SW 1271 (cell line): ENCODE data around the gene KLC4.
"Not testable (repeated sequence)": the region's sequence is repeated elsewhere in the genome, so short reads cannot be mapped to it uniquely, and the experiment has no call there.

Source experiments
- DNase-seq, 2 experiments: peaks; one replicate each; lab custom pipeline; 2025; lab: John Stamatoyannopoulos, UW

KLC4 gene

GRCh38 chr6:43093436-43094289, 34.2 kb downstream of the KLC4 start:
- no peak for DNase-seq

- no peak for DNase-seq
Observed at GRCh38 chr6:43095939-43096338, 36.5 kb downstream of the KLC4 start.

GRCh38 chr6:43096451-43097097, 37.1 kb downstream of the KLC4 start:
- no peak for DNase-seq

- DNase-seq, result no peak
Observed at GRCh38 chr6:43097098-43097489, 37.7 kb downstream of the KLC4 start.

GRCh38 chr6:43097502-43097901, 38.1 kb downstream of the KLC4 start:
- DNase-seq, result no peak

- DNase-seq, result no peak
Observed at GRCh38 chr6:43101497-43101896, 42.1 kb downstream of the KLC4 start.

GRCh38 chr6:43103253-43103876, 43.9 kb downstream of the KLC4 start:
- no peak for DNase-seq

- no peak for DNase-seq
Observed at GRCh38 chr6:43105538-43106222, 46.2 kb downstream of the KLC4 start.

- DNase-seq, result no peak
Observed at GRCh38 chr6:43107344-43108062, 48.1 kb downstream of the KLC4 start.

GRCh38 chr6:43113431-43114260, 54.2 kb downstream of the KLC4 start:
- no peak for DNase-seq

- no peak for DNase-seq
Observed at GRCh38 chr6:43115365-43115764, 55.9 kb downstream of the KLC4 start.

- DNase-seq, result not testable (repeated sequence)
Observed at GRCh38 chr6:43117466-43117865, 58.0 kb downstream of the KLC4 start.

- no peak for DNase-seq
Observed at GRCh38 chr6:43119482-43119881, 60.1 kb downstream of the KLC4 start.

- DNase-seq, result no peak
Observed at GRCh38 chr6:43120101-43120763, 60.8 kb downstream of the KLC4 start.

- DNase-seq, result no peak
Observed at GRCh38 chr6:43120944-43121913, 61.8 kb downstream of the KLC4 start.

GRCh38 chr6:43122146-43122545, 62.7 kb downstream of the KLC4 start:
- no peak for DNase-seq

GRCh38 chr6:43123461-43124314, 64.3 kb downstream of the KLC4 start:
- DNase-seq, result no peak

GRCh38 chr6:43124481-43124880, 65.0 kb downstream of the KLC4 start:
- DNase-seq, result no peak
